ENCODE results near the gene STK4.
"Not testable (repeated sequence)": the region's sequence is repeated elsewhere in the genome, so short reads cannot be mapped to it uniquely, and the experiment has no call there.

Gene STK4

DNA sequence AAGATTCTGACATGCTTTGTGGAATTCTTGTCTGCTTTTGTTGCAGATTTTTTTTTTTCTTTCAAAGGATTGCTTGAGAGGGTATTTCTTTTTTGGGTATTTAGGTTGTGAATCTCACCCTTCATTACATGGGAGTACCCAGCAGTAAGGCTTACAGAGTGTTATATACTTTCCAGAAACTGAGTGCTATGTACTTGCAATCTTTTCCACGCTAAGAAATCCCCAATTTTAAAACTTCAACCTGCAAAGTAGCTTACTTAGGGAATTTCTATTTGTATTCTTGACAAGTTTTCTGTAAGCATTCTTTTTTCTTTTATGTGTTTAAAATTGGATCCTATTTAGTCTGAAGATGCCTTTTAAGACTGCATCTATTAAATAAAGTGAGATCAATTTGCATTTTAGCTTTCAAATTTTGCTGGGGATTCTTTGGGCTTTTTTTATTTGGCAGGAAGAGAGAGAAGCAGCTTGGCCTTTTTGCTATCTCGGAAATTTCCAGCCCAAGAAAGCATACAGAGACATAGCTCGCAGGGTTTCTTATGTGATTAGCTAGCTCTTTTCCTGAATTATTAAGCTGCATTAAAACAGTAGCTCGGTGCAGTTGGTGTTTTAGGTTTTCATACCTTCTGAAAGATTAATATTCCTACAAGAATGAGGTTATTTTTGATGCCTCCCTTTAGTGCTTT is 92.0 kb downstream of the STK4 start:
- DNase-seq, result no peak

DNA sequence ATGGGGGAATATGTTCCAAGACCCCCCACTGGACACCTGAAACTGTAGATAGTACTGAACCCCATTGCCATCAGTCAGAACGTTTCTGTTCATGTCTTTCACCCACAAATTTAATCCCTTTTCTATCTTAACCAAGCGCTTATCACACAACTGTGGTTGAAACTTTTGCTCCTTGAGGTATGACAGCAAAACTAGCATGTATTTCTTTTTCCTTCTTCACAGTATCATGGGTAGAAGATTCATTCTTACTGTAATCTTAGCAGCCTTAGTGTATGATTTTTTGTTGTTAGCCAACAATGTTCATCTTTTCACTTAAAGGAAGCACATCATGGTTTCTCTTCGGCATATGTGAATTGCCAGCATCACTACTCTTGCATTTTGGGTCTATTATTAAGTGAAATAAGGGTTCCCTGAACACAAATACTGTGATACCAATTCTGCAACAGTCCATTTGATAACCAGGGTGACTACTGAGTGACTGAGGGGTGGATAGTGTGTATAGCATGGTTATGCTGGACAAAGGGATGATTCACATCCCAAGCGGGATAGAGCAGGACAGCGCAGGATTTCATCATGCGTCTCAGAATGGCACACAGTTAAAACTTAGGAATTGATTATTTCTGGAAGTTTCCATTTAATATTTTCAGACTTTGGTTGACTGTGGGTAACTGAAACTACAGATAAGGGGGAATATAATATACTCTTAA is 92.9 kb downstream of the STK4 start:
- no peak for DNase-seq

GRCh38 chr20:45060294-45060693 is 94.0 kb downstream of the STK4 start:
- DNase-seq, result no peak

GRCh38 chr20:45061244-45061643 is 94.9 kb downstream of the STK4 start:
- DNase-seq, result no peak

GRCh38 chr20:45063107-45063506 is 96.8 kb downstream of the STK4 start:
- not testable (repeated sequence) for DNase-seq

- no peak for DNase-seq
Observed at GRCh38 chr20:45064812-45065211, 98.5 kb downstream of the STK4 start.

- DNase-seq, result no peak
Observed at GRCh38 chr20:45066372-45066771, 100.1 kb downstream of the STK4 start.

- DNase-seq, result no peak
Observed at GRCh38 chr20:45067087-45067486, 100.8 kb downstream of the STK4 start.

- DNase-seq, result no peak
Observed at GRCh38 chr20:45067558-45067957, 101.2 kb downstream of the STK4 start.

DNA sequence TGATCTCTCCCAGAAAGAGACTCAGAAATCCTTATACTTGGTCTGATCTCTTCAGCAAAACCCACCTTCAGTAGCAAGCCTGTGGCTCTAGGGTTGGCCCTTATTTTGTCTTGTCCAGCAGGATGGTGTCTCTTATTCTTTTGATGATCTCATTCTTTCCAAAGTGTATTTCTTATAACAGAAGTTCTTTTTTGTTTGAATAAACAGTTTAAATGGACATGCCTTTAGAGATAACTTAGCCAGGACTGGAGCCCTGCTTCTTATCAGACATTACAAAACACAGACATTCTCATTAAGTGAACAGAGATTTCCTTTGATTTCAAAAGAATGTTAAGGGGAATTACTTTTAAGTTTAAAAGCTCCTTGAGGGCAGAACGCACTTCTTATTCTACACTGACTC is 102.9 kb downstream of the STK4 start:
- no peak for DNase-seq

GRCh38 chr20:45070932-45071632 is 104.8 kb downstream of the STK4 start:
- no peak for DNase-seq

- DNase-seq, result no peak
Observed at GRCh38 chr20:45072066-45072465, 105.8 kb downstream of the STK4 start.

DNA sequence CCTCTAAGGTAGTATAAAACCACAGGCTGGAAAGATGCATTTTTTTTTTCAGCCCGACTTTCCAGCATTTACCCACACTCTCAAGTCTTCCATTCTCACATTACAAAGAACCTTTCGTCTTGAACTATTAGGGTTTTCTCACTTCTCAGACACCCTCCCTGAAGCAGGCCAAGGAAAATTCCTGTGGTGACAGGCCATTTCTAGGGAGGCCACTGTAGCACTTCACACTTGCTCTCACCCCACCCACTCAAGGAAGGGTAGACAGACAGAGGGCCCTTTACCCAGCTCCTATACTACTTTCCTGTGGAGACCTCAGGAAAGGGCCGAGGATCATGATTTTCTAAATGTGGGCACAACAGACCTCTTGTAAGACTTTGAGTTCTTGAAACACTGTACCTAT is 106.9 kb downstream of the STK4 start:
- no peak for DNase-seq

DNA sequence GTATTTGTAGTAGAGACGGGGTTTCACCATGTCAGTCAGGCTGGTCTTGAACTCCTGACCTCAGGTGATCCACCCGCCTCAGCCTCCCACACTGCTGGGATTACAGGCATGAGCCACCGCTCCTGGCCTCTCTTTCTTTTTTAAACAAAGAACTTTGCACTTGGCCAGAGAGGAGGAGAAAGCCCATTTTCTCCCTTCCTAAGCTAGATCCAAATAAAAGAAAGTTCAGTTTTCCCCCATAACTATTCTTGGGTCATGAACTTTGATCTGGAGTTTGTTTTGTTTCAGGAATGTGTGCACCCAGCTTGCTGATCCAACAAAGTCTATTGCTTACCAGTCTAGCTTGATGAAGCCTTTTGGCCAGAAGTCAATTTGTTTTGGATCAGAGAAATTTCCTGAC is 111.2 kb downstream of the STK4 start:
- no peak for DNase-seq

- no peak for DNase-seq
Observed at GRCh38 chr20:45080867-45081624, 114.7 kb downstream of the STK4 start.

GRCh38 chr20:45082468-45082867 is 116.2 kb downstream of the STK4 start:
- no peak for DNase-seq

- no peak for DNase-seq
Observed at GRCh38 chr20:45083127-45083526, 116.8 kb downstream of the STK4 start.

- no peak for DNase-seq
Observed at GRCh38 chr20:45085289-45085688, 119.0 kb downstream of the STK4 start.

DNA sequence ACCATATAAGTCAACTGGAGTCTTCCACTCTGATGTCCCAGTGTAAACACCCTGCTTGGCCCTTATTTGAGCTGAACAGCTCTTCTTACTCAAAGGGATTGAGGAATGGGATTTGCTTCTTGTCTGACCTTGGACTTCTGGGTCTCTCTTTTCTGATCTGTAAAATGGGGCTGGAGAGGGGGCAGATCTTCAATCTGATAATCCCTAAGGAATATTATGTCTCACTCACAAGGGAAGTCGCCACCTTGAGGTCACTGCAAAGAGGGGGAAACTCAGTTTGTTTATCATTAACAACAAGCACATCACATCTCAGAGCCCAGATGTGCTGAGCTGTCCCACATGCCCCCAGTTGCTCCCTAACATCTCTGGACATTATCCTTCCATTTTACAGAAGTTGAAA is 119.6 kb downstream of the STK4 start:
- no peak for DNase-seq

DNA sequence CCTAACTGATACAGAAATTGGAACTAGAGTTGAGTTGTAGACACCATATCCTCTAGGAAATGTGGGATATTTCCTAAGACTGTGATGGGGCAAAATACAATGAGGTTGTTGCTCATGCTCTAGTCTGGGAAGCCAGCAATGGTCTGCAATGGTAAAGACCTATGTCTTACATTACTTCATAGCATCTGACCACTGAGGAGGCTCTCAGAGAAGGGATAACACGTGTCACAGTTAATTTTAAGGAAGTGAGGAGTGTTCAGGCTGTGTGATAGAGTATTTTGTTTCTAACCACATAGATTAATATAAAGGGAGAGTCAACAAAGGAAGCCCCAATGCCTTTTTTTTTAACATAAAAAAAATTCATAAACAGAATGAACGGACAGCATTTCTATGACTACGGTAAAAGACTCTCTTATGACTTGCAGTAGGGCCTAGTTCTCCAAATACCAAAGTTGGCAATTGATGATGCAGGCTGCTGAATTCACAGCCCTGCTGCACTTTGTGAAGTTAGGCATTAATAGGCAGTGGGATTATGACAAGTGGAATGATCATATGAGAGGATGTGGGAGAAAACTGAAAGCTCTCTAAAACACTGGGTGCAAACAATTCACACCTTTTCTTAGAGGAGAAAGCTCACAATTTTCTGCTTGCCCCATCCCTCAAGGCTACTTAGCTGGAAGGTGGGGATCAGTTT is 120.9 kb downstream of the STK4 start:
- no peak for DNase-seq

- DNase-seq, result no peak
Observed at GRCh38 chr20:45087814-45088213, 121.5 kb downstream of the STK4 start.

DNA sequence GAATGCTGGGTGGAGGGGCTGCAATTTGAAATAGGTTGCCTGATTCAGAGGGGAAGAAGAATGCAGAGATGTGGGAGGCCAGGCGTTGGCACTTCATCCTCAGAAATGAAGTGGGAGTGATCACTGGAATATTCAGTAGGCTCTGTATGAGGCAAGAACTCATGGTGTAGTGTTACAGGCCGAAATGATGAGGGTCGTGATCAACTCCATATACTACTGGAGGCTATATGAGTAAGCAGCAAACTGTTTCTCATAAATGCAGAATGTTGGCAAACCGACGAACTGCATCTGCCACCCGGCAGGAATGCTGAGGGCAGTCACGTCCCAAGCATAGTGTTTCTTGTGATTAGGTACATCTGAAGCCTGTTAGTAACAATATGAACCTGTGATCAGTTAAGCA is 121.9 kb downstream of the STK4 start:
- no peak for DNase-seq

GRCh38 chr20:45090481-45090880 is 124.2 kb downstream of the STK4 start:
- no peak for DNase-seq
